Measurements from ENCODE around the gene PRM1.
A peak's percentile ranks its signal among the peaks of the same experiment; 100 is the strongest.

The PRM1 gene, protein sequence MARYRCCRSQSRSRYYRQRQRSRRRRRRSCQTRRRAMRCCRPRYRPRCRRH

DNA sequence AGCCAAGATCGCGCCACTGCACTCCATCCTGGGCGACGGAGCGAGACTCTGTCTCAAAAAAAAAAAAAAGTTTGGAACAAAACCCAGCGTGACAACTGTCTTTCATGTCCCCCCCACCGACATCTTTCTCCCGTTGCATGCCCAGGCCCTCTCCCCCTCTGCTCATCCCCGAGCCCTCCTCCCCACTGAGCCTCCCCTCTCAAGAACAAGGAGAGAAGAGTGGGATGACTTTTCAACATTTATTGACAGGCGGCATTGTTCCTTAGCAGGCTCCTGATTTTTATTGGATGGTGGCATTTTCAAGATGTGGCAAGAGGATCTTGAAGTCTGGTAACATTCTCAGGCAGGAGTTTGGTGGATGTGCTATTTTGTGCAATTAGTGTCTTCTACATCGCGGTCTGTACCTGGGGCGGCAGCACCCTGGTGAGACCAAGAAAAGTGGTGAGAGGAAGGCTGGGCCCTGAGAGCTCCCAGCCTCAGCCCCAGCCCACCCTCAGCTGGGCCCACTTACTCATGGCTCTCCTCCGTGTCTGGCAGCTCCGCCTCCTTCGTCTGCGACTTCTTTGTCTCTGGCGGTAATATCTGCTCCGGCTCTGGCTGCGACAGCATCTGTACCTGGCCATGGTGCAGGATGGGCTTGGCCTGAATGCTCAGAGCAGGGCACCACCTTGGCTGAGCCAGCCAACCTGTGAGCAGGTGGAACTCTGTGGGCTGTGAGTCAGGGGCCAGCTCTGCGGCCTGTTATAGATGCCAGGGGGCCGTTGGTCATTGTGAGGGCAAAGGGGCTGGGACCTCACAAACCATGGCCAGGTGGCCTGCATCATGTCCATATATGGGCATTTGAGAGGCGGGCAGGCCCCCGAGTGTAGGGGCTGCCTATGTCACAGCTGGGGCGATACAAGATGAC is at the start of gene PRM1:
Gene PRM1, minus strand, starts transcription at position 715 of the 907 bp plus-strand sequence. Its CDS starts 92 bp downstream, at position 623.
- Histone ChIP-seq H3K4me1 (ENCODE audit: insufficient read depth, low read length) (peaks cover 3% of the 10 kb centered on the region; the same call in 1 of the 2 replicates), H3K9me3 (ENCODE audit: control insufficient read depth, insufficient read depth, low read length) (no peaks in the 10 kb centered on the region), H3K36me3 (ENCODE audit: insufficient read depth, low read length) (no peaks in the 10 kb centered on the region), H3K9ac (ENCODE audit: low read depth, low read length) (no peak within 1 kb of the TSS)

DNA sequence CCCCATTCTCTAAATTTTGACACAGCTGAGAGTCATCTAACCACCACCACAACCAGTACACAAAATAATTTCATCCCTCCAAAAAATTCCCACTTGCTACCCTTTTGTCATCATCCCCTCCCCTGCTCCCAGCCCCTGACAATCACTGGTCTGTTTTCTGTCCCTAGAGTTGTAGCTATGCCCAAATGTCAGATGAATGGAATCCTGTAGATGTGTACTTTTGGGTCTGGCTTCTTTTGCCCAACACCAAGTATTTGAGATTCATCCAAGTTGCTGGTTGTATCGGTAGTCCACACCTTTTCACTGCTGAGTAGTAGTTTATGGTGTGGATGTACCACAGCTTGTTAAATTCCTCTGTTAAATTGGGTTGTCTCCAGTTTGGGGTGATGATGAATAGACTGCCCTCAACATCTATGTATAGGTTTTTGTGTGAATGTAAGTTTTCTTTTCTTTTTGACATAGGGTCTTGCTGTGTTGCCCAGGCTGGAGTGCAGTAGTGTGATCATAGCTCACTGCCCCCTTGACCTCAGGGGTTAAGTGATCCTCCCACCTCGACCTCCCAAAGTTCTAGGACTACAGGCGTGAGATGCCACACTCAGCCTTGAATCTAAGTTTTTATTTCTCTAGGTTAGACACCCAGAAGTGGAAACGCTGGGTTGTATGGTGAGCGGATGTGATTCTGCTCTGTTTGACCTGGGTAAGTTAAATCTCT is 49.6 kb upstream of the PRM1 start:
- H3K9ac ChIP-seq (ENCODE audit: low read depth, low read length) = no peak overlapping the region
- H3K36me3 ChIP-seq (ENCODE audit: insufficient read depth, low read length) = no peaks in the 10 kb centered on the region
- H3K9me3 ChIP-seq (ENCODE audit: control insufficient read depth, insufficient read depth, low read length) = peaks cover 5% of the 10 kb centered on the region
- peaks cover 17% of the 10 kb centered on the region for H3K4me1 ChIP-seq (ENCODE audit: insufficient read depth, low read length)

DNA sequence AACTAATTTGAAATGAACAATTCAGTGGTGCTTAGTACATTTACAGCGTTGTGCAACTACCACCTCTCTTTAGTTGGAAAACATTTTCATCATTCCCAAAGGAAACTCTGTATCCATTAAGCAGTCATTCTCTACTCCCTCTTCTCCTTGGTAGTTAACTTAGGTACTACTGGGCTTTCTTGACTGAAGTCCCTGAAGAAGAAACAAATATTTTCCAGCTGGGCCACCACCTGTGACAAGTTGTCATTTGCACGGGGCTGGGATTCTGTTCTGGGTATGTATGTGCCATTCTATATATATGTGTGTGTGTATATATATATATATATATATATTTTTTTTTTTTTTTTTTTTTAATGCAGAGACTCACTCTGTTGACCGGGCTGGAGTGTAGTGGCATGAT is 48.8 kb upstream of the PRM1 start:
- Histone ChIP-seq H3K9ac (ENCODE audit: low read depth, low read length) (no peak overlapping the region), H3K4me1 (ENCODE audit: insufficient read depth, low read length) (peaks cover 17% of the 10 kb centered on the region), H3K9me3 (ENCODE audit: control insufficient read depth, insufficient read depth, low read length) (peaks cover 5% of the 10 kb centered on the region), H3K36me3 (ENCODE audit: insufficient read depth, low read length) (no peaks in the 10 kb centered on the region)

DNA sequence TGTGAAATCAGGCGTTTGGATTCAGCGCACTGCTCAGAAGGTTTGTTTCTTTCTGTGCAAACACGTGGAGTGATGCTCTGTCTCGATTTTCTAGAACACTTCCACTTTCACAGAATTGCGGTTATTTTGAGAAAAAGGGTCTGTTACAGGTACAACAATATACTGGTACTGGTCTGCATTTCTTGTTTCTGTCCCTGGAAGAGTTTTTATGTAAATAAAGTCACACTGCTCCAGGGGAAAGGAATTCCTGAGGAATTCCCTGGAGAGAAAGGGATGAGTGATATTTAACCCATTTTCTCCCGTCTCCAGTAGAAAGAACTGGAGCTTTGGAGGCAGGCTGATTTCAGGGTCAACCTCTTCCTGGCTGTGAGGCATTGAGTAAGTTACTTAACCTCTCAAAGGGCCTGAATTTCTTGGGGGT is 48.0 kb upstream of the PRM1 start:
- peaks cover 17% of the 10 kb centered on the region for H3K4me1 ChIP-seq (ENCODE audit: insufficient read depth, low read length)
- no peaks in the 10 kb centered on the region for H3K9me3 ChIP-seq (ENCODE audit: control insufficient read depth, insufficient read depth, low read length)
- peak overlapping the region; percentile 45 for H3K9ac ChIP-seq (ENCODE audit: low read depth, low read length)
- H3K36me3 ChIP-seq (ENCODE audit: insufficient read depth, low read length) = no peaks in the 10 kb centered on the region

DNA sequence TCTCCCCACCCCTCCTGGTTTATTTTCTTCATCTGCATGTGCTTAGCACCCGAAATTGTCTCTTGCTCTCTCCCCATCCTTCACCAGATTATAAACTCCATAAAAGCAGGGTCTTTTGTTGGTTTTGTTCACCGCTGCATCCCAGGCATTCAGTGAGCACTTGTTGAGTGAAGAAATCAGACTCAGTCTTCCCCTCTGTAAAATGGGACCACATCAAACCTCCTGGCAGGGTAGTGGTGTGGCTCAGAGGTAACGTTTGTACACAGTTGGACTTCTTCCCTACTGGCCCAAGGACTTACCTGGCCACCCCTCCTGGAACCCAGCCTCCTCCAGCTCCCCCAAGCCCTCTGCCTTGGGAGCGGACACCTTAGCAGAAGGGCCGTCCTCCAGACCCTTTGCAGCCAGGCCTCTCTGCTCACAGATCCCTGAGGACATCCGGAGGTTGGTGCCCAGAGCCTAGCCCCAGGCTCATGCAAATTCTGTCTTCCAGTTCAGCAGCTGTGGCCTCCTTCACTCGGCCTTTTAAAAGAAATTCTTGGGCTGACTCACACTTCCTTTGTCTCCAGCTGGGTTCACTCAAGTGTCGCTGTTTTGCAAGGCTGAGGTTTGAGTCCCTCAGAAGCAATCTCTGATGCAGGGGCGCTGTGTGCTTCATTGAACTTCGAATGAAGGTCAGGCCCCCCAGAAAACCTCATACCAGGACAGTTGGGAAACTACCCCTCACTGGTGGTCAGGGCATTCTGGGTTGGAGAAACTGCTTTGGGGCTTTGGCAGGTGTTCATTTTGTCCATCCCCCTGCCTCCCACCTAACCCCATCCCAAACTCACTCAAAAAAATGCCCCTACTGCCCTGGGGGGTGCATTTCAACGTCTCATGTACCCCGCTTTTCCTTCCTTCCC is 47.3 kb upstream of the PRM1 start:
- Histone ChIP-seq H3K9ac (ENCODE audit: low read depth, low read length) (peak overlapping the region; percentile 45), H3K36me3 (ENCODE audit: insufficient read depth, low read length) (no peaks in the 10 kb centered on the region), H3K4me1 (ENCODE audit: insufficient read depth, low read length) (peaks cover 17% of the 10 kb centered on the region), H3K9me3 (ENCODE audit: control insufficient read depth, insufficient read depth, low read length) (no peaks in the 10 kb centered on the region)

DNA sequence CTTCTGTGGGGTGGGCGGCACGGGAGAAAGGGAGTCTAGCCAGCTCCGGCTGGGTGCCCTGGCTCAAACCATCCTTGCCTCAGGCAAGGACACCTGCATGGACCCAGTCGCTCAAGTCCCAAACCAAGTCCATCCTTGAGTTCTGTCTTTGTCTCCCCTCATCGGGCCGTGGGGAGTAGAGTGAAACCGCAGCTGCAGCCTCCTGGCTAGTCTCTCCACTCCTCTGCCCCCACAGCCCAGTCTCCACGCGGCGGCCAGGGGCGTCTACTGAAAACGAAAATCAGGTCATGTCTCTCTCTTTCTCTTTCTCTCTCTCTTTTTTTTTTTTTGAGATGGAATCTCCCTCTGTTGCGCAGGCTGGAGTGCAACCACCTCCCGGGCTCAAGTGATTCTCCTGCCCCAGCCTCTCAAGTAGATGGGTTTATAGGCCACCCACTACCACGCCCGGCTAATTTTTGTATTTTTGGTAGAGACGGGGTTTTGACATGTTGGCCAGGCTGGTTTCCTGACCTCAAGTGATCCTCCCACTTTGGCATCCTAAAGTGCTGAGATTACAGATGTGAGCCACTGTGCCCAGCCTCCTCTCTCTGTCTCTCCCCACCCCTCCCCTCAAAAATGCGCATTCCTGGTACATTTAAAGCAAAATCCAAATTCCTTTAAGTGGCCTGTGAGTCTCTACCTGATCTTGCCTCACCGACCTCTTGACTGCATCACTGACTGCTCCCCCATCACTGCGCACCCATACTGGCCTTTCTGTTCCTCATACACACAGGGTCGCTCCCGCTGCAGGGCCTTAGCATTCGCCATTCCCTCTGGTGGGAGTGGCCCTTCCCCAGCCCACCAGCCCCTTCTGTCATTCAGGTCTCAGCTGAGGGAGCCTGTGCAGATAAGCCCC is 46.4 kb upstream of the PRM1 start:
- no peaks in the 10 kb centered on the region for H3K36me3 ChIP-seq (ENCODE audit: insufficient read depth, low read length)
- H3K9me3 ChIP-seq (ENCODE audit: control insufficient read depth, insufficient read depth, low read length) = no peaks in the 10 kb centered on the region
- peaks cover 17% of the 10 kb centered on the region for H3K4me1 ChIP-seq (ENCODE audit: insufficient read depth, low read length)
- H3K9ac ChIP-seq (ENCODE audit: low read depth, low read length) = no peak overlapping the region

DNA sequence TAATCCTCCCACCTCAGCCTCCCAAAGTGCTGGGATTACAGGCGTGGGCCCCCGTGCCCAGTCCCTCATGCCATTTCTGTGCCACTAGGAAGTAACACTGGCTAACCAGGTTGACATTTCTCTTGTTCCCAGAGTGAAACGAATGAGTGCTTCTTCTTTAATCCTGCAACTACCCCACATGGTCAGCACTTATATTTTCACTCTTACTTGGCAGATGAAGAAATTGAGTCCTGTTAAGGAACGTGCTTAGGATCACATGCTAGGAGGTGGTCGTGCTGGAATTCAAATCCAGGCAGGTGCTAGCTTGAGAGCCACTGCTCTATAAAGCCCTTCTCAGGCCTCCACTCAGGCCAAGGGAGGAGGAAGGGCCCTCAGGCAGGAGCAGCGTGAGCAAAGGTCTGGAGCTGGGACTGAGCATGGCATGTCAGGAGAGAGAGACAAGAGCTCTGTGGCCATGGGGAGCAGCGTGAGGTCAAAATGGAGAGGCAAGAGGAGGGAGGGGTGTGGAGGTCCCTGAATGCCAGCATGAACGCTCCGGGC is 45.7 kb upstream of the PRM1 start:
- Histone ChIP-seq H3K9me3 (ENCODE audit: control insufficient read depth, insufficient read depth, low read length) (no peaks in the 10 kb centered on the region), H3K4me1 (ENCODE audit: insufficient read depth, low read length) (peaks cover 17% of the 10 kb centered on the region), H3K9ac (ENCODE audit: low read depth, low read length) (no peak overlapping the region), H3K36me3 (ENCODE audit: insufficient read depth, low read length) (no peaks in the 10 kb centered on the region)

DNA sequence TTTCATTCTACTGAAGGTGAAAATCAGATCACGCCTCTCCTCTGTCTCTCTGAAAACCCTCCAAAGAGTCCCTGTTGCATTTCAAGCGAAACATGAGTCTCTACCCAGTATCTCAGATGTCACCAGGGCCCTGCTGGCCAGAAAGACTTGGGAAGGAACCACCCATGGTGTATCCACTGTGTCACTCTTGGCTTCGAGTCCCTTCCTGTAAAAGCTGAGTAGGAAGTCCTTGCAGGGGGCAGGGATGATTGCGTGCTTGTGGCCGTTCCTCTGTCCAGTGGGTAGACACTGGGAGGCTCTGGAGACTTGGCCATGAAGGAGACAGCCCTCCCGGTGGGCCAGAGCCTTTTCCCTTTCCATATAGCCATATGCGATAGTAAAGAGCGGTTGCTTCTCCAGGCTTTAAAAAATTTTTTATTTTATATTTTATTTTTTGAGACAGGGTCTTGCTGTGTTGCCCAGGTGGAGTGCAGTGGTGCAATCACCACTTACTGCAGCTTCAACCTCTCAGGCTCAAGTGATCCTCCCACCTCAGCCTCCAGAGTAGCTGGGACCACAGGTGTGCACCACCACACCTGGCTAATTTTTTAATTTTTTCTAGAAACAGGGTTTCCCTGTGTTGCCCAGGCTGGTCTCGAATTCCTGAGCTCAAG is 45.1 kb upstream of the PRM1 start:
- H3K9ac ChIP-seq (ENCODE audit: low read depth, low read length) = no peak overlapping the region
- peaks cover 17% of the 10 kb centered on the region for H3K4me1 ChIP-seq (ENCODE audit: insufficient read depth, low read length)
- no peaks in the 10 kb centered on the region for H3K9me3 ChIP-seq (ENCODE audit: control insufficient read depth, insufficient read depth, low read length)
- H3K36me3 ChIP-seq (ENCODE audit: insufficient read depth, low read length) = no peaks in the 10 kb centered on the region

DNA sequence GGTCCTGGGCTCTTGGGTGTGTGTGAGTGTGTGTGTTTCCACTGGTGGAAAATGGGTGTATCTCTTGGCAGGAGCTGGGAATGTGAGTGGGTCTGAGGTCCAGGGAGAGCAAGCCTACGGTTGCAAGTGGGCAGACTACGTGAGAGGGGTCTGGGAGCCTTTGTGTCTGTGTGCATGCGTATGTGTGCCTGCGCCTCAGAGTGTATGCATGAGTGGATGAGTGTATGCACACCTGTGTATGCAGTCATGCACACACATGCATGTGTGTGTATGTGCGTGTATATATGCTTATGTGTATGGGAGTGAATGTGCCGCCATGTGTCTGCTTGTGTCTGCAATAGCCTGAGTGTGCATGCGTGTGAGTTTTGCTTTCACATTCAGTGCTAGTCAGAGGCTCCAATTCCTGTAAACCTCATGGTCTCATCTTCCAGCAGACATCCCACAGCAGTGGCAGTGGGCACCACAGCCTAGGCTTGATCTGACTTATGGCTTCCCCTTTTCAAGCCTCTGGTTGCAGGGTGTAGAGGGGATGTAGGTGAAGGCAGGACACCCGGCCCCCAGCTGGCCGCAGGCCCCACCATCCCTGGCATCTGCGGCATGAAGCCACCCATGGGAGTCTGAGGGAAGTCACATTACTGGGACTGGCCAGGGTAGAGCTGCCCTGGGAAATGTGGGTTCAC is 44.4 kb upstream of the PRM1 start:
- H3K9me3 ChIP-seq (ENCODE audit: control insufficient read depth, insufficient read depth, low read length) = no peaks in the 10 kb centered on the region
- peaks cover 14% of the 10 kb centered on the region for H3K4me1 ChIP-seq (ENCODE audit: insufficient read depth, low read length)
- no peak overlapping the region for H3K9ac ChIP-seq (ENCODE audit: low read depth, low read length)
- no peaks in the 10 kb centered on the region for H3K36me3 ChIP-seq (ENCODE audit: insufficient read depth, low read length)

DNA sequence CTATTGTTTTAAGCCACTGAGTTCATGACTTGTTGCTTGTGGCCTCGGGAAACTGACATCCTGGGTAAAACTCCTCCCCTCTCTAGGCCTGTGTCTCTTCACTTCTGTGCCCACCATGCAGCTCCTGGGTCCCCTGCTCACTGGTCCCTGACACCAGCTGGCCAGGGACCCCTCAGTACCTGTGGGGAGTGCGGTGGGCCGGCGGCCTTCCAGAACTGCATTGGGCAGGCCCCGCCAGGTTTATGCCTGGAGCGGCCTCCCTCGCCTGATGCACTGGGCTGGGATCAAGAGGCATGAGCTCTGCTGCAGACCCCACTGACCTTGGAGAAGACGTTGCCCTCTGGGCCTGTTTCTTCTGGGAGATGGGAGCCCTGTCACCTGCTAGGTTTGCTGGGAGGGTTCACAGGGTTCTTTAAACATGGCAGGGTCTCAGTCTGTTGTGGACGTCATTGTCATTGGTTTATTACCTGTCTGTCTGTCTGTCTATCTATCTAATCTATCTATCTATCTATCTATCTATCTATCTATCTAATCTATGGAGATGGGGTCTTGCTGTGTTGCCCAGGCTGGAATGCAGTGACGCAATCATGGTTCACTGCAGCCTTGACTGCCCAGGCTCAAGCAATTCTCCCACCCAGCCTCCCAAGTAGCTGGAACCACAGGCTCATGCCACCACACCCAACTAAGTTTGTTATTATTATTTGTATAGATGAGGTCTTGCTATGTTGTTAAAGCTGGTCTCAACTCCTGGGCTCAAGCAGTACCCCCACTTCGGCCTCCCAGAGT is 42.6 kb upstream of the PRM1 start:
- Histone ChIP-seq H3K9me3 (ENCODE audit: control insufficient read depth, insufficient read depth, low read length) (no peaks in the 10 kb centered on the region), H3K36me3 (ENCODE audit: insufficient read depth, low read length) (no peaks in the 10 kb centered on the region; the same call in 1 of the 2 replicates), H3K9ac (ENCODE audit: low read depth, low read length) (no peak overlapping the region), H3K4me1 (ENCODE audit: insufficient read depth, low read length) (peaks cover 14% of the 10 kb centered on the region; the same call in 1 of the 2 replicates)

DNA sequence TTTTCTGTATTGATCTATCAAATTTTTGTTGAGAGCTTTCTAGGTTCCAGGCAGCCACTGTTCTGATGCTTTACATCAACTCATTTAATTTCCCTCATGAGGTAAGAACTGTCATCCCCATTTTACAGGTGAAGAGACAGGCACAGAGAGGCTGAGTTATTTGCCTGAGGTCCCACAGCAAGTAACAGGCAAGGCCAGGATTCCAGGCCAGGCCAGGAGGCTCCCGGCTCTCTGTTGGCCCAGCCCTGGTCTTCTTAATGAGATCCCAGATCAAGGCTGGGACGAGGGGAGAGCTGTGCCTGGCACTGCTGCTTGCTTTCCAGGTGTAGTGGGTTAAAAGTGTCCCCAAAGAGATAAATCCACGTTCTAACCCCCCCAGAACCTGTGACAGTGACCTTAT is 41.7 kb upstream of the PRM1 start:
- peaks cover 14% of the 10 kb centered on the region; the same call in 1 of the 2 replicates for H3K4me1 ChIP-seq (ENCODE audit: insufficient read depth, low read length)
- H3K9ac ChIP-seq (ENCODE audit: low read depth, low read length) = no peak overlapping the region
- no peaks in the 10 kb centered on the region; the same call in 1 of the 2 replicates for H3K36me3 ChIP-seq (ENCODE audit: insufficient read depth, low read length)
- no peaks in the 10 kb centered on the region for H3K9me3 ChIP-seq (ENCODE audit: control insufficient read depth, insufficient read depth, low read length)

DNA sequence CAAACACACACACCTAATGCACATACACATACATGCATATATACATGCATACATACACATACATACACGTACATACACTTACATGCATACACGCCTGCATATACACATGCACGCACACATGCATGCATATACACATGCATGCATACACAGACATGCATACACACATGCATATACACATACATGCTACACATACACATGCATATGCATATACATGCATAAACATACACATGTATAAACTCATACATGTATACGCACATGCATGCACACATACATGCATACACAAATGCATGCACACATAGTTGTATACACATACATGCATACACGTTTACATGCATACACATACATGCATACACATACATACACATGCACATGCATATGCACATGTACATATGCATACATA is 40.5 kb upstream of the PRM1 start:
- no peaks in the 10 kb centered on the region; the same call in 1 of the 2 replicates for H3K36me3 ChIP-seq (ENCODE audit: insufficient read depth, low read length)
- peaks cover 7% of the 10 kb centered on the region; the same call in 1 of the 2 replicates for H3K4me1 ChIP-seq (ENCODE audit: insufficient read depth, low read length)
- H3K9ac ChIP-seq (ENCODE audit: low read depth, low read length) = no peak overlapping the region
- no peaks in the 10 kb centered on the region for H3K9me3 ChIP-seq (ENCODE audit: control insufficient read depth, insufficient read depth, low read length)
